ENCODE measurements around the gene ATP9B. TPM values are rescaled to one million over a fixed set of nuclear protein-coding genes. Genes with fewer than 3 reads are reported as not detected.

Gene ATP9B
- total RNA-seq, 1 experiment from 2014 or later: 17.9 TPM

- no peak for DNase-seq (ENCODE audit: low spot score)
- Histone ChIP-seq H3K27me3 (replicated peaks; ENCODE audit: insufficient read depth, low read depth, low read length, poor library complexity) (no peaks in the 10 kb centered on the region), H3K27ac (ENCODE audit: low read depth, low read length, poor library complexity, severe bottlenecking) (no peak overlapping the region), H3K9me3 (ENCODE audit: low read depth, low read length, poor library complexity, severe bottlenecking) (no peaks in the 10 kb centered on the region), H3K4me1 (ENCODE audit: insufficient read depth, low read length, poor library complexity, severe bottlenecking) (no peaks in the 10 kb centered on the region), H3K36me3 (ENCODE audit: insufficient read depth, low read length, poor library complexity, severe bottlenecking) (no peaks in the 10 kb centered on the region), H3K4me3 (ENCODE audit: low read depth, low read length, poor library complexity, severe bottlenecking) (no peak overlapping the region)
- TF ChIP-seq CTCF (conservative IDR thresholded peaks at IDR 0.05; ENCODE audit: low read depth, low read length) (no peak), EZH2 (IDR thresholded peaks at IDR 0.05; ENCODE audit: borderline replicate concordance, low read depth, low read length, poor library complexity, severe bottlenecking) (no peak)
- ChIA-PET CTCF (no interaction called here), POLR2A (ENCODE audit: low non-redundant PET) (no interaction called here)
- no TSS peak for BruUV-seq (replicated peaks)
- intact Hi-C loops (cut with micrococcal nuclease; ENCODE audit: unreplicated experiment): no loop called here
Measured at GRCh38 chr18:79227621-79228020, 158.4 kb downstream of the ATP9B start.

- H3K27ac ChIP-seq (ENCODE audit: low read depth, low read length, poor library complexity, severe bottlenecking): no peak overlapping the region
- no TSS peak for BruUV-seq (replicated peaks)
- no peaks in the 10 kb centered on the region for H3K27me3 ChIP-seq (replicated peaks; ENCODE audit: insufficient read depth, low read depth, low read length, poor library complexity)
- no peaks in the 10 kb centered on the region for H3K9me3 ChIP-seq (ENCODE audit: low read depth, low read length, poor library complexity, severe bottlenecking)
- POLR2A ChIA-PET (ENCODE audit: low non-redundant PET): no interaction called here
- no peak for DNase-seq (ENCODE audit: low spot score)
- CTCF ChIA-PET: no interaction called here
- no peaks in the 10 kb centered on the region for H3K36me3 ChIP-seq (ENCODE audit: insufficient read depth, low read length, poor library complexity, severe bottlenecking)
- TF ChIP-seq EZH2 (IDR thresholded peaks at IDR 0.05; ENCODE audit: borderline replicate concordance, low read depth, low read length, poor library complexity, severe bottlenecking) (no peak), CTCF (conservative IDR thresholded peaks at IDR 0.05; ENCODE audit: low read depth, low read length) (no peak)
- H3K4me3 ChIP-seq (ENCODE audit: low read depth, low read length, poor library complexity, severe bottlenecking): no peak overlapping the region
- H3K4me1 ChIP-seq (ENCODE audit: insufficient read depth, low read length, poor library complexity, severe bottlenecking): no peaks in the 10 kb centered on the region
- intact Hi-C loops (cut with micrococcal nuclease; ENCODE audit: unreplicated experiment): no loop called here
Measured at GRCh38 chr18:79229431-79229830, 160.2 kb downstream of the ATP9B start.

GRCh38 chr18:79234438-79234837, 165.2 kb downstream of the ATP9B start:
- DNase-seq (ENCODE audit: low spot score): no peak
- Histone ChIP-seq H3K27me3 (replicated peaks; ENCODE audit: insufficient read depth, low read depth, low read length, poor library complexity) (no peaks in the 10 kb centered on the region), H3K36me3 (ENCODE audit: insufficient read depth, low read length, poor library complexity, severe bottlenecking) (no peaks in the 10 kb centered on the region), H3K9me3 (ENCODE audit: low read depth, low read length, poor library complexity, severe bottlenecking) (no peaks in the 10 kb centered on the region), H3K4me3 (ENCODE audit: low read depth, low read length, poor library complexity, severe bottlenecking) (no peak overlapping the region), H3K4me1 (ENCODE audit: insufficient read depth, low read length, poor library complexity, severe bottlenecking) (no peaks in the 10 kb centered on the region), H3K27ac (ENCODE audit: low read depth, low read length, poor library complexity, severe bottlenecking) (no peak overlapping the region)
- intact Hi-C loops (cut with micrococcal nuclease; ENCODE audit: unreplicated experiment): no loop called here
- no TSS peak for BruUV-seq (replicated peaks)
- ChIA-PET POLR2A (ENCODE audit: low non-redundant PET) (no interaction called here), CTCF (no interaction called here)
- no peak for TF ChIP-seq CTCF (conservative IDR thresholded peaks at IDR 0.05; ENCODE audit: low read depth, low read length)
- no peak for TF ChIP-seq EZH2 (IDR thresholded peaks at IDR 0.05; ENCODE audit: borderline replicate concordance, low read depth, low read length, poor library complexity, severe bottlenecking)

Measured in A673 (cell line).